ENCODE measurements around the gene TOE1.

The TOE1 gene

DNA sequence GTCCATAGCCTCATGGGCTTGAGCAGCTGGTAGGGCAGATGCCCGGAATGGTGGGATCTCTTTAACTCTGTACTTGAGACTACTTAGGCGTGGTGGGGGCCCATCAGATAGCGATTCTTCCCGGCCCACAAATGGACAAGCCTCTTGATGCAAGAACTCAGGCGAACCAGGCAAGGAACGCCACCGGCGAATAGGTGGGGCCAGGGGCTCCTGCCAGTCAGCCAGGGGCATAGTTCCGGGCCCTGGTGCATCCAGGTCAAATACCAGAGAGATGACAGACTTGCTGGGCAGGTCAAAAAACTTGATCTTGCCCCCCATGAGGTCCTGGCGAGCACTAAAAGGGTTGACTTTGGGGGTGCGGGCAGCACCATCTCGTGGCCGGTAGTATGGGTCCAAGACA is 5.0 kb downstream of the TOE1 start:
- TF ChIP-seq, protein P1, sequence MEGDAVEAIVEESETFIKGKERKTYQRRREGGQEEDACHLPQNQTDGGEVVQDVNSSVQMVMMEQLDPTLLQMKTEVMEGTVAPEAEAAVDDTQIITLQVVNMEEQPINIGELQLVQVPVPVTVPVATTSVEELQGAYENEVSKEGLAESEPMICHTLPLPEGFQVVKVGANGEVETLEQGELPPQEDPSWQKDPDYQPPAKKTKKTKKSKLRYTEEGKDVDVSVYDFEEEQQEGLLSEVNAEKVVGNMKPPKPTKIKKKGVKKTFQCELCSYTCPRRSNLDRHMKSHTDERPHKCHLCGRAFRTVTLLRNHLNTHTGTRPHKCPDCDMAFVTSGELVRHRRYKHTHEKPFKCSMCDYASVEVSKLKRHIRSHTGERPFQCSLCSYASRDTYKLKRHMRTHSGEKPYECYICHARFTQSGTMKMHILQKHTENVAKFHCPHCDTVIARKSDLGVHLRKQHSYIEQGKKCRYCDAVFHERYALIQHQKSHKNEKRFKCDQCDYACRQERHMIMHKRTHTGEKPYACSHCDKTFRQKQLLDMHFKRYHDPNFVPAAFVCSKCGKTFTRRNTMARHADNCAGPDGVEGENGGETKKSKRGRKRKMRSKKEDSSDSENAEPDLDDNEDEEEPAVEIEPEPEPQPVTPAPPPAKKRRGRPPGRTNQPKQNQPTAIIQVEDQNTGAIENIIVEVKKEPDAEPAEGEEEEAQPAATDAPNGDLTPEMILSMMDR (IDR thresholded peaks at IDR 0.05) = no peak

DNA sequence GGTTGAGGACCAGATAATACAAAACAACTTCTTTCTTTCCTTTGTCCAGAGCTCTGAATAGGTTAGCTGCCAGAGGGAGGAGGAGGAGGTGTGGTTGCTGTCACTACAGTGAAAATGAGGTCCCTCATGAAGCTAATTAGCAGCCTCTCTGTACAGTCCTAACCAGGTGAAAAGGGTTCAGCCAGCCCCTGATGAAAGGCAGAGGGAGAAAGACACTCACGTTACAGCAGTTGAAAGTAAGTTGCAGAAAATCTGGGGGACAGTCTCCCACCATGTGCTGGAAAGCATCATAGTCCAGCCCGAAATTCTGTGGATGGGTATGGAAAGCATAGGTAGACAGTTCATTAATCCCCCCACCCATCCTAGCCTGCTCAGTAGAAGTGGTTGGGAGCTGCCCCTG is 6.5 kb downstream of the TOE1 start:
- peaks cover 35 to 51% (median 42%) of the 10 kb centered on the region in 3 donors for H3K36me3 ChIP-seq
- no peaks in the 10 kb centered on the region for H3K27me3 ChIP-seq
- H3K27ac ChIP-seq = no peak overlapping the region
- H3K4me1 ChIP-seq = peaks cover 0 to 31% (median 24%) of the 10 kb centered on the region in 4 donors
- DNase-seq = no peak
- TF ChIP-seq, protein P1 (IDR thresholded peaks at IDR 0.05) = no peak
- intact Hi-C loops (cut with DNase I; ENCODE audit: low total_unique reads) = loop anchor here (10.0 kb wide), 1 partner anchor 218 kb away; no protein-coding TSS in a partner anchor
- no peak overlapping the region for H3K4me3 ChIP-seq
- H3K9me3 ChIP-seq = no peaks in the 10 kb centered on the region

More for the DNA sequence above, 5.0 kb downstream of the TOE1 start:
- Histone ChIP-seq H3K27me3 (no peaks in the 10 kb centered on the region), H3K4me1 (peaks cover 0 to 41% (median 34%) of the 10 kb centered on the region in 4 donors), H3K27ac (no peak overlapping the region), H3K9me3 (no peaks in the 10 kb centered on the region), H3K4me3 (no peak overlapping the region), H3K36me3 (peaks cover 35 to 51% (median 42%) of the 10 kb centered on the region in 3 donors)
- intact Hi-C loops (cut with DNase I; ENCODE audit: low total_unique reads) = loop anchor here (10.0 kb wide), 1 partner anchor 220 kb away; no protein-coding TSS in a partner anchor
- no peak for DNase-seq

DNA sequence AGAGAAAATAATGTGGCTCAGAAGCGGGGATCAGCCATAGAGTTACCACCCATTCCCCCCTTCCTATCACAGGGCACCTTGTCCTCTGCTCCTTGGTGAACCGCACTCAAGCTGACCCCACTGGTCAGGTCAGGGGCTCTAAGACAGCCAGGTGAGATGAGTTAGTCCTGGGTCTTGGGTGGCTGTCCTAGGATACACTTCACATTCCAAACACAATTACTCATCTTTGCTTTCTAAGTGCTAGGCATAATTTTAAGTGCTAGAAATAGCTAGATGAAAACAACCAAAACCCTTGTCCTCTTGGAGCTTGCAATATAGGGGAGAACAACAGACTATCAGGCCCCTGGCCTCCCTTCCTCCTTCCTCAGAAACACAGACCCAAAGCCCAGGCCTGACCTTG is 8.1 kb downstream of the TOE1 start:
- TF ChIP-seq, protein P1 (IDR thresholded peaks at IDR 0.05) = no peak

DNA sequence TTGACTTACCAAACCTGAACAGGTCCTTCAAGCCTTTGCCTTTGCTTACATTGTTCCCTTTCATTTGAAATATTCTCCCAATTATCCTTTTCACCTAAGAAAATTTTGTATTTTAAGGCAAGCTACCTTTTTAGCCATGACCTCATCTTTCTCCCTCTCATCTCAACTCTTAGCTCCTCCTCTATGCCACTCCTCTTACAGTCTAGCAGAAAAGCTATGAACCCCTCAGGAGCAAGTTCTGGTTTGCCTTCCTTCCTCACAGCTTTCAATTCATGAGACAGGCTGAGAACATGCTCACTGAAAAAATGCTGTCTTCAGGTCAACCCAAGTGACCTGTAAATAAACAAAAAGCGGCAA is 8.6 kb downstream of the TOE1 start:
- Histone ChIP-seq H3K9me3 (no peaks in the 10 kb centered on the region), H3K36me3 (peaks cover 18 to 30% (median 24%) of the 10 kb centered on the region in 3 donors), H3K4me3 (no peak overlapping the region), H3K27me3 (no peaks in the 10 kb centered on the region), H3K27ac (peak overlapping the region; percentile 18 to 52), H3K4me1 (peaks cover 0 to 21% (median 17%) of the 10 kb centered on the region in 4 donors)
- intact Hi-C loops (cut with DNase I; ENCODE audit: low total_unique reads) = loop anchor here (10.0 kb wide), 1 partner anchor 216 kb away; no protein-coding TSS in a partner anchor
- TF ChIP-seq, protein P1 (IDR thresholded peaks at IDR 0.05) = no peak
- DNase-seq = no peak

More for the DNA sequence above, 8.1 kb downstream of the TOE1 start:
- H3K27me3 ChIP-seq = no peaks in the 10 kb centered on the region
- intact Hi-C loops (cut with DNase I; ENCODE audit: low total_unique reads) = loop anchor here (10.0 kb wide), 1 partner anchor 217 kb away; no protein-coding TSS in a partner anchor
- peaks cover 0 to 22% (median 17%) of the 10 kb centered on the region in 4 donors for H3K4me1 ChIP-seq
- H3K36me3 ChIP-seq = peaks cover 24 to 36% (median 30%) of the 10 kb centered on the region in 3 donors
- DNase-seq = no peak
- H3K4me3 ChIP-seq = no peak overlapping the region
- no peaks in the 10 kb centered on the region for H3K9me3 ChIP-seq
- peak overlapping the region; percentile 18 to 52 for H3K27ac ChIP-seq

DNA sequence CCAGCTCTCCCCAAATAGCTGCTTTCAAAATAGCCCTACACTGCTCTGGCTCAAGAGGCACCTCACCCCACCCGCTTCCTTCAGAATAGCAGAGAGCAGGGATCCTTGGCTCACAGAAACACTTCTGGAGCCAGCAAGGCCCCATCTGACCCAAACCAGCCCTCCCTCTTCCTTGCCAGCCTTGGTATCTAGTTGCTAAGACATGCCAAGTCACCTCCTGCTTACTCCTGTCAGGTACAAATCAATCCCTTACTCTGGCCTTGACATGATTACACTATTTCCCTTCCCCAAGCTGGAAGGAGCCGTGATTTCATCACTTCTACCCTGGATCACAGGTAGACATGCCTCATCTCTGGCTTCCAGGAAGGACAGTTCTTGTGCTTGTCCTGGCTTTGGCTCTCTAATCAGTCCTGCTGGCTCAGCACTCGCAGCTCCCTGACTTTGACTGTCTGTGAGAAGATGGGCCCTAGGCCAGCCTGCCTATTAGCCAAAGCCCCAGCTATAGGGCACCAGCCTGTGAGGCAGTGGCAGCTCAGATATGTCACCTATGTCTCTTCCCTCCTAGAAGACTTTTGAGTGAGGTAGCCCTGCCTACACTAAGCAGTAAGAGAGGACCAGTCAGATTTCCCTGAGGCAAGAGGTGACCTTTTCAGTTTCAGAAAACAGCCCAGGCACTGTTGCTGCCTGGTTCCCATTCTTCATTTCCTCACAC is 9.2 kb downstream of the TOE1 start:
- Histone ChIP-seq H3K9me3 (no peaks in the 10 kb centered on the region), H3K4me1 (peaks cover 0 to 21% (median 17%) of the 10 kb centered on the region in 4 donors), H3K4me3 (no peak overlapping the region), H3K36me3 (peaks cover 13 to 25% (median 19%) of the 10 kb centered on the region in 3 donors), H3K27me3 (no peaks in the 10 kb centered on the region), H3K27ac (peak overlapping the region; percentile 18 to 52)
- TF ChIP-seq, protein P1 (IDR thresholded peaks at IDR 0.05) = no peak
- intact Hi-C loops (cut with DNase I; ENCODE audit: low total_unique reads) = loop anchor here (10.0 kb wide), 1 partner anchor 216 kb away; no protein-coding TSS in a partner anchor
- DNase-seq = no peak
